Endothelial cell (in vitro differentiated cells): ENCODE data around the gene TMEM132E. TPM values are rescaled to one million over a fixed set of nuclear protein-coding genes. Genes with fewer than 3 reads are reported as not detected.

Experiments
- DNase-seq: peaks from one replicate; pipeline ENCODE4 v3.0.0; 2021; ENCODE audit warnings: low spot score
- H3K27ac Mint-ChIP-seq: one replicate; pipeline ENCODE4 v1.8.0; 2021; ENCODE audit warnings: mixed read lengths, inconsistent platforms; ENCODE audit not compliant: unreplicated experiment
- H3K27me3 Mint-ChIP-seq: one replicate; pipeline ENCODE4 v1.8.0; 2021; ENCODE audit warnings: mild to moderate bottlenecking, moderate library complexity, mixed read lengths, inconsistent platforms; ENCODE audit not compliant: unreplicated experiment
- H3K36me3 Mint-ChIP-seq: one replicate; pipeline ENCODE4 v1.8.0; 2021; ENCODE audit warnings: mild to moderate bottlenecking, low read depth, mixed read lengths, inconsistent platforms; ENCODE audit not compliant: unreplicated experiment
- H3K4me1 Mint-ChIP-seq: one replicate; pipeline ENCODE4 v1.8.0; 2021; ENCODE audit warnings: mild to moderate bottlenecking, mixed read lengths, inconsistent platforms; ENCODE audit not compliant: unreplicated experiment
- H3K4me3 Mint-ChIP-seq: one replicate; pipeline ENCODE4 v1.8.0; 2021; ENCODE audit warnings: mild to moderate bottlenecking, mixed read lengths, inconsistent platforms; ENCODE audit not compliant: unreplicated experiment
- H3K9me3 Mint-ChIP-seq: one replicate; pipeline ENCODE4 v1.8.0; 2021; ENCODE audit warnings: mixed read lengths, inconsistent platforms; ENCODE audit not compliant: unreplicated experiment
- CTCF ChIP-seq: fragments of 200-600 bp; sonication (generic); IDR thresholded peaks from one replicate; pipeline ENCODE4 v1.5.0; 2021; ENCODE audit warnings: antibody characterized with exemption; ENCODE audit not compliant: unreplicated experiment
- total RNA-seq: library from RNA; stranded (reverse); fragmentation: NEBNext Ultra II Directional; extraction: Animal tissue kit (Norgen Biotek cat#: 25700); gene quantifications from one replicate; pipeline ENCODE4 v1.2.1, GENCODE V29; 2021; ENCODE audit not compliant: unreplicated experiment

Gene TMEM132E
- total RNA-seq, 1 donor from 2014 or later = 0.08 TPM

- H3K9me3 Mint-ChIP-seq = no peaks in the 10 kb centered on the region
- no peak overlapping the region for H3K4me3 Mint-ChIP-seq
- DNase-seq = no peak
- H3K36me3 Mint-ChIP-seq = no peaks in the 10 kb centered on the region
- peaks cover 11% of the 10 kb centered on the region for H3K27me3 Mint-ChIP-seq
- no peak for TF ChIP-seq CTCF
- H3K27ac Mint-ChIP-seq = no peak overlapping the region
- peaks cover 25% of the 10 kb centered on the region for H3K4me1 Mint-ChIP-seq
These were observed 36.8 kb downstream of the TMEM132E start for GRCh38 chr17:34616148-34616547.

- Mint-ChIP-seq H3K27me3 (peaks cover 13% of the 10 kb centered on the region), H3K9me3 (no peaks in the 10 kb centered on the region), H3K36me3 (no peaks in the 10 kb centered on the region), H3K4me1 (peaks cover 25% of the 10 kb centered on the region), H3K27ac (no peak overlapping the region), H3K4me3 (no peak overlapping the region)
- no peak for TF ChIP-seq CTCF
- no peak for DNase-seq
These were observed 38.0 kb downstream of the TMEM132E start for GRCh38 chr17:34617398-34617797.

- DNase-seq = no peak
- peaks cover 20% of the 10 kb centered on the region for H3K4me1 Mint-ChIP-seq
- no peak overlapping the region for H3K4me3 Mint-ChIP-seq
- H3K9me3 Mint-ChIP-seq = no peaks in the 10 kb centered on the region
- H3K36me3 Mint-ChIP-seq = no peaks in the 10 kb centered on the region
- peaks cover 9% of the 10 kb centered on the region for H3K27me3 Mint-ChIP-seq
- TF ChIP-seq CTCF = no peak
- no peak overlapping the region for H3K27ac Mint-ChIP-seq
These were observed 40.4 kb downstream of the TMEM132E start for GRCh38 chr17:34619687-34620217.

GRCh38 chr17:34620458-34620857, 41.1 kb downstream of the TMEM132E start:
- H3K27ac Mint-ChIP-seq = no peak overlapping the region

More at GRCh38 chr17:34620458-34620857, 41.1 kb downstream of the TMEM132E start:
- Mint-ChIP-seq H3K36me3 (no peaks in the 10 kb centered on the region), H3K27me3 (peaks cover 11% of the 10 kb centered on the region), H3K4me3 (no peak overlapping the region), H3K9me3 (no peaks in the 10 kb centered on the region), H3K4me1 (peaks cover 19% of the 10 kb centered on the region)
- no peak for TF ChIP-seq CTCF
- DNase-seq = no peak
